Stomach (tissue), 19 donors: Measurements from ENCODE around the gene MYO18B. TPM values are rescaled to one million over a fixed set of nuclear protein-coding genes. Genes with fewer than 3 reads are reported as not detected.

Source experiments
- DNase-seq, 2 donors: peaks; one replicate each; pipeline versions ENCODE4 v3.0.0 to v3.0.0-alpha.2; 2013 to 2019
- H3K27ac ChIP-seq, 5 donors: fragments of 200-600 bp in 4 of 5; sonication (generic) in 4 of 5; one replicate each; pipeline ENCODE4 v1.5.1; 2013 to 2019; ENCODE audit warnings: mild to moderate bottlenecking in 1 of 5, moderate library complexity in 1 of 5
- H3K27me3 ChIP-seq, 3 donors: fragments of 200-600 bp; sonication (generic); one replicate each; pipeline ENCODE4 v1.5.1; 2017 to 2019; ENCODE audit warnings: mixed run types in 1 of 3
- H3K36me3 ChIP-seq, 4 donors: fragments of 200-600 bp; sonication (generic); 1 replicate in 3 of 4; 2 replicates in 1 of 4; pipeline ENCODE4 v1.5.1; 2016 to 2019
- H3K4me1 ChIP-seq, 4 donors: fragments of 200-600 bp; sonication (generic); one replicate each; pipeline ENCODE4 v1.5.1; 2016 to 2019
- H3K4me3 ChIP-seq, 4 donors: fragments of 200-600 bp; sonication (generic) in 3 of 4; one replicate each; pipeline ENCODE4 v1.5.1; 2016 to 2019; ENCODE audit warnings: mild to moderate bottlenecking in 1 of 4
- H3K9me3 ChIP-seq, 4 donors: fragments of 200-600 bp; sonication (generic); one replicate each; pipeline ENCODE4 v1.5.1; 2016 to 2019
- EP300 ChIP-seq: sonication (generic); formaldehyde crosslinking; IDR thresholded peaks from one replicate; pipeline ENCODE4 v1.6.1; 2017; ENCODE audit warnings: antibody characterized with exemption
- POLR2A ChIP-seq, 4 donors: fragments of 450-650 bp; IDR thresholded peaks; one replicate each; pipeline ENCODE4 v1.6.1; 2016; ENCODE audit warnings: antibody characterized with exemption in 4 of 4, control low read depth in 2 of 4, mild to moderate bottlenecking in 1 of 4, moderate library complexity in 1 of 4
- POLR2AphosphoS5 ChIP-seq, 3 donors: sonication (generic); formaldehyde crosslinking; IDR thresholded peaks; one replicate each; pipeline ENCODE4 v1.6.1; 2016; ENCODE audit warnings: antibody characterized with exemption in 3 of 3
- WGBS, 5 donors: extraction: QIAGEN DNeasy Blood & Tissue Kit in 3 of 5; methylation state at CpG; one replicate each; pipeline versions ENCODE4 v1.1.5 to v1.1.7; 2013 to 2018; 5-methylcytosine and 5-hydroxymethylcytosine counted together
- intact Hi-C: fragments of 100-400 bp; cut with DNase I; formaldehyde crosslinking; loops from one replicate; pipeline ENCODE4 v1.15.1; 2023; ENCODE audit warnings: low total_unique reads
- long read RNA-seq, 10 donors: transcript quantifications; one replicate each; lab custom pipeline, GENCODE V29; 2026
- polyA plus RNA-seq, 3 donors: library from polyadenylated mRNA; stranded (reverse); fragments of 200-250 nt; gene quantifications; one replicate each; pipeline ENCODE4 v1.2.3, GENCODE V29; 2013
- total RNA-seq, 5 donors: library from RNA; depleted of rRNA; stranded (reverse); fragments of >200 nt; gene quantifications; one replicate each; pipeline versions ENCODE4 v1.1.0 to v1.2.3, GENCODE V29; 2014 to 2016
- TF ChIP-seq, protein P1 (sequence below), 7 experiments: fragments of 450-650 bp in 4 of 7; fragments of 200-600 bp in 3 of 7; sonication (generic) in 3 of 7; IDR thresholded peaks; one replicate each; pipeline ENCODE4 v1.5.1; 2016 to 2019; ENCODE audit warnings: antibody characterized with exemption in 7 of 7, control low read depth in 2 of 7, mild to moderate bottlenecking in 1 of 7
- donor health status: healthy with polysubstance abuse.
- donor health status: Bipolar disorder and iron deficiency.
- donor health status: healthy.

Gene MYO18B
- 1 to 10 TPM in 2 of 5 donors, under 1 TPM in 2, not detected in 1; 0.58 to 7.6 (median 1.2) TPM for total RNA-seq
- 1 to 10 TPM in 1 of 3 donors, under 1 TPM in 2; 0.31 to 3.1 (median 0.75) TPM for polyA plus RNA-seq
- long read RNA-seq, donor 1, result 0 reads
- long read RNA-seq, donor 2, result 0 reads
- long read RNA-seq, donor 3, result 0 reads
- long read RNA-seq, donor 4, result 0 reads
- long read RNA-seq, donor 5, result 0 reads
- long read RNA-seq, donor 6, result 0 reads
- long read RNA-seq, donor 7, result 0 reads
- long read RNA-seq, donor 8, result 0 reads
- long read RNA-seq, donor 9, result 0 reads
- long read RNA-seq, donor 10, result 0 reads

DNA sequence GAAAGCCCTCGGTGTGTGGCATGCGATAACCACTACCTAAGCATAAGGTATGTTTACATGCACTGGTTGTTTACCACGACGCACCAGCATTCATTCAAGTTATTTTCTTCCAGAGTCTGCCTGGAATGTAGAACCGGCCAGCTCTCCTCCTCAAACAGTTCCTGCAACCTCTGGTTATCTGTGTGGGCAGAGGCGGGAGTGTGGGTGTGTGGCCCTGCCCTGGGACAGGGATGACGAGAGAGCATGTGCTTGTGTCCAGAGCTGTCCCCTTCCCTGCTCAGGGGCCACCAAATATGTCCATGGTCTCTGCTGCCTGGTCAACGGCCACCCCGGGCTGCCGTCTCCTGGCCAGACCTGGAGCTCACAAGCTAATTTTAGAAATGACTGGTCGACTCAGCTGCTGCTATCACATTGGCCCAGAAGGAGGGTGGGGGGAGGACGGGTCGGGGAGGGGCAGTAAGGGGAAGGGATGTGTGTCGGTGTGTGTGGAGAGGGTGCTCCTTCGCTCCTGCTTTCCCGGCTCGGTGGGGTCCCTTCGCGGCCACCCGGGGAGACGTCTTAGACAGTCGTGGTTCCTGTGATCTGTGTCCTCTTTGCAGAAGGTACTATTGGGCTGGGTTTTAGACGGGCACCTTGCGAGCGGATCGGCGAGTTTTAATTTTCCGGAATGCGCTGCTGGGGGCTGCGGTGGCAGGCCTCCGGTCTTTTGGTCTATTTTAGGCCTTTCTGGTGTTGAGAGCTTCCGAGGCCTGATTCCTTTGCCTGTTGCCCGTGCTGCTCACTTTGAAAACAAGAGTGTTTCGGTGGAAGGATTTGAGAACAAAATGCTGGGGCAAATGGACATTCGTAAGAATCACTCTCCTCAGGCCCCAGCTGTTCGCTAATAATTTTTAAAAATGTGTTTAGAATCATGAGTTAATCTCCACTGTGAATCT is at the start of gene MYO18B:
Gene MYO18B, plus strand, starts transcription at position 497 of the 935 bp plus-strand sequence. CDS start 18,905 bp downstream, outside the sequence.
- TF ChIP-seq EP300, result no peak
- no peak for TF ChIP-seq POLR2A (IDR thresholded peaks at IDR 0.05)
- TF ChIP-seq, protein P1, sequence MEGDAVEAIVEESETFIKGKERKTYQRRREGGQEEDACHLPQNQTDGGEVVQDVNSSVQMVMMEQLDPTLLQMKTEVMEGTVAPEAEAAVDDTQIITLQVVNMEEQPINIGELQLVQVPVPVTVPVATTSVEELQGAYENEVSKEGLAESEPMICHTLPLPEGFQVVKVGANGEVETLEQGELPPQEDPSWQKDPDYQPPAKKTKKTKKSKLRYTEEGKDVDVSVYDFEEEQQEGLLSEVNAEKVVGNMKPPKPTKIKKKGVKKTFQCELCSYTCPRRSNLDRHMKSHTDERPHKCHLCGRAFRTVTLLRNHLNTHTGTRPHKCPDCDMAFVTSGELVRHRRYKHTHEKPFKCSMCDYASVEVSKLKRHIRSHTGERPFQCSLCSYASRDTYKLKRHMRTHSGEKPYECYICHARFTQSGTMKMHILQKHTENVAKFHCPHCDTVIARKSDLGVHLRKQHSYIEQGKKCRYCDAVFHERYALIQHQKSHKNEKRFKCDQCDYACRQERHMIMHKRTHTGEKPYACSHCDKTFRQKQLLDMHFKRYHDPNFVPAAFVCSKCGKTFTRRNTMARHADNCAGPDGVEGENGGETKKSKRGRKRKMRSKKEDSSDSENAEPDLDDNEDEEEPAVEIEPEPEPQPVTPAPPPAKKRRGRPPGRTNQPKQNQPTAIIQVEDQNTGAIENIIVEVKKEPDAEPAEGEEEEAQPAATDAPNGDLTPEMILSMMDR (IDR thresholded peaks at IDR 0.05), result no peak
- TF ChIP-seq POLR2AphosphoS5 (IDR thresholded peaks at IDR 0.05), result no peak
- H3K9me3 ChIP-seq, result no peaks in the 10 kb centered on the region
- H3K36me3 ChIP-seq, result no peaks in the 10 kb centered on the region
- no peak within 1 kb of the TSS for H3K4me3 ChIP-seq
- DNase-seq, result no peak
- WGBS, 5 donors, result 78 to 89% (median 81%) methylated on average over 36 of the region's 36 CpGs
- intact Hi-C loops, result no loop called here
- peaks cover 0 to 4% (median 0%) of the 10 kb centered on the region in 4 donors for H3K4me1 ChIP-seq
- H3K27me3 ChIP-seq, result peaks cover 0 to 26% (median 0%) of the 10 kb centered on the region in 3 donors
- H3K27ac ChIP-seq, result no peak within 1 kb of the TSS

DNA sequence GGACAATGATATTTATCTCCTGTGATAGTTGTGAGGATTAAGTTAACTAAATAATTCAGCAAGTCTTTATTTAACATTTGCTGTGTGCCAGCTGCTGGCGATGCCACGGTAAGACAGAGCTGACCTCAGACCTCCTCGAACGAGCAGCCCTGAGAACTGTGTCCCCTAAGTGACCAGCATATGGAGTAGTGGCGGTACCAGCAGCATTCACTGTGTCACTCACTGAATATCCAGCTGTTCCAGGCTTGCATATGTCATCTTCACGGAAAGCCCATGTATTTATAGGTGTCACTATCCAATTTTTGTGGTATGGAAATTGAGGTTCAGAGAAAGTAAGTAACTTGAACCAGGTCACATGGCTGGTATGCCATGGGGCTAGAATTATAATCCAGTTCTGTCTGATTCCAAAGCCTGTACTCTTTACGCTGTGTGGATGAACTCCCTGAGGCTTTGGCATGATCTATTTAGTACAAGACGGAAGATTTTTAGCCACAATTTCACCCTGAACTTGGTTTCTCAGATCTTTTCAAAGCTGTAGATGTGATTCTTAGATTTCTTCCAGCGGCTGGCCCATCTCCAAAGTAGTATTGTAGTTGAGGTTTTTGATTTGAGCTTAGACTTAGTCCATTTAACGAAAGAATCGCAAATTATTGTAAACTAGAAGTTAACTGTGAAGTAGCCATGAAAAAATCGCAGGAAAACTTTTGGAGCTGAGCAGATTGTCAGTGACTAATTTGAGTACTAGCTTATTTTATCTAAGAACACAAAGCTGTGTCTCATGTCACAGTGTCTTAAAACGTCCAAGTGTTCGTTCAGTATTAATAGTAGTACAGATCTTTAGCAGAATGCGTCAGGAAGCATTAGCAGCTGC is 49.4 kb upstream of the MYO18B start:
- Histone ChIP-seq H3K27ac (no peak overlapping the region), H3K4me1 (no peaks in the 10 kb centered on the region), H3K4me3 (no peak overlapping the region), H3K9me3 (no peaks in the 10 kb centered on the region), H3K27me3 (no peaks in the 10 kb centered on the region), H3K36me3 (peaks cover 0 to 17% (median 4%) of the 10 kb centered on the region in 4 donors)
- 69 to 80% (median 77%) methylated on average over 15 of the region's 15 CpGs for WGBS, 5 donors
- no peak for DNase-seq
- intact Hi-C loops, result loop anchor here (10.0 kb wide), 1 partner anchor 218 kb away; no protein-coding TSS in a partner anchor
- TF ChIP-seq POLR2AphosphoS5 (IDR thresholded peaks at IDR 0.05) (no peak), POLR2A (IDR thresholded peaks at IDR 0.05) (no peak), EP300 (no peak)
- TF ChIP-seq, protein P1 (IDR thresholded peaks at IDR 0.05), result no peak

GRCh38 chr22:25693268-25693565 is 48.8 kb upstream of the MYO18B start:
- no peak for DNase-seq
- H3K27me3 ChIP-seq, result no peaks in the 10 kb centered on the region
- intact Hi-C loops, result loop anchor here (10.0 kb wide), 1 partner anchor 218 kb away; no protein-coding TSS in a partner anchor
- no peaks in the 10 kb centered on the region for H3K4me1 ChIP-seq
- no peak overlapping the region for H3K27ac ChIP-seq
- H3K9me3 ChIP-seq, result no peaks in the 10 kb centered on the region
- TF ChIP-seq POLR2AphosphoS5 (IDR thresholded peaks at IDR 0.05) (no peak), POLR2A (IDR thresholded peaks at IDR 0.05) (no peak), EP300 (no peak)
- TF ChIP-seq, protein P1 (IDR thresholded peaks at IDR 0.05), result no peak
- H3K36me3 ChIP-seq, result peaks cover 0 to 17% (median 4%) of the 10 kb centered on the region in 4 donors
- 78 to 95% (median 87%) methylated on average over 4 of the region's 4 CpGs for WGBS, 5 donors
- no peak overlapping the region for H3K4me3 ChIP-seq
